Caco-2 (cell line): Measurements from ENCODE around the gene NR6A1. TPM values are rescaled to one million over a fixed set of nuclear protein-coding genes. Genes with fewer than 3 reads are reported as not detected.

Source experiments
- BruUV-seq: library from RNA; stranded (reverse); fragments of 400-500 nt; replicated peaks from 2 replicates; lab custom pipeline; 2021; lab: Mats Ljungman, UMichigan
- CTCF ChIA-PET: fragments of 300-600 bp; sonication (Branson Sonifier 250); formaldehyde crosslinking; loops from one replicate; lab custom pipeline; 2022; ENCODE audit warnings: antibody characterized with exemption; lab: Charles Lee
- POLR2A ChIA-PET: fragments of 300-600 bp; sonication (Branson Sonifier 250); formaldehyde crosslinking; loops from one replicate; lab custom pipeline; 2022; ENCODE audit warnings: antibody characterized with exemption; lab: Charles Lee
- DNase-seq, 2 experiments: peaks; one replicate each; pipeline versions ENCODE4 v3.0.0 to v3.0.0-alpha.2; 2020 to 2022
- H3K27me3 ChIP-seq: replicated peaks from 2 replicates; pipeline ENCODE4 v1.6.0; 2011; ENCODE audit warnings: low read length; ENCODE audit not compliant: control insufficient read depth, insufficient read depth
- H3K36me3 ChIP-seq: 2 replicates; pipeline ENCODE4 v1.5.1; 2011; ENCODE audit warnings: low read length; ENCODE audit not compliant: control insufficient read depth, insufficient read depth
- H3K4me1 ChIP-seq: fragments of 250-450 bp; sonication (Bioruptor Pico); 2 replicates; pipeline ENCODE4 v1.5.1; 2020; ENCODE audit warnings: mild to moderate bottlenecking
- H3K4me3 ChIP-seq: 2 replicates; pipeline ENCODE4 v1.5.1; 2011; ENCODE audit warnings: low read depth, mild to moderate bottlenecking, control low read depth, low read length
- H3K9me3 ChIP-seq: fragments of 250-450 bp; sonication (Bioruptor Pico); 2 replicates; pipeline ENCODE4 v1.5.1; 2020; ENCODE audit warnings: mild to moderate bottlenecking, moderate library complexity
- H3K27ac Mint-ChIP-seq: one replicate; pipeline ENCODE4 v1.8.0; 2022; ENCODE audit warnings: mixed read lengths; ENCODE audit not compliant: unreplicated experiment
- H3K27me3 Mint-ChIP-seq: one replicate; pipeline ENCODE4 v1.8.0; 2022; ENCODE audit warnings: mixed read lengths; ENCODE audit not compliant: insufficient read depth, unreplicated experiment
- H3K36me3 Mint-ChIP-seq: one replicate; pipeline ENCODE4 v1.8.0; 2022; ENCODE audit warnings: mild to moderate bottlenecking, mixed read lengths; ENCODE audit not compliant: insufficient read depth, unreplicated experiment
- H3K4me1 Mint-ChIP-seq: one replicate; pipeline ENCODE4 v1.8.0; 2022; ENCODE audit warnings: low read depth, mixed read lengths; ENCODE audit not compliant: unreplicated experiment
- H3K4me3 Mint-ChIP-seq: one replicate; pipeline ENCODE4 v1.8.0; 2022; ENCODE audit warnings: mild to moderate bottlenecking, moderate library complexity, mixed read lengths; ENCODE audit not compliant: unreplicated experiment
- H3K9me3 Mint-ChIP-seq: one replicate; pipeline ENCODE4 v1.8.0; 2022; ENCODE audit warnings: mixed read lengths; ENCODE audit not compliant: unreplicated experiment
- CTCF ChIP-seq, 2 experiments: fragments of 200-600 bp in 1 of 2; IDR thresholded peaks; 1 replicate in 1 of 2; 2 replicates in 1 of 2; pipeline versions ENCODE4 v1.5.1 to v1.8.0; 2011 to 2022; ENCODE audit warnings: antibody characterized with exemption in 1 of 2, control low read depth in 1 of 2, inconsistent platforms in 1 of 2, low read depth in 1 of 2, low read length in 1 of 2, mild to moderate bottlenecking in 1 of 2, moderate library complexity in 1 of 2; ENCODE audit not compliant: insufficient read depth in 1 of 2, severe bottlenecking in 1 of 2, unreplicated experiment in 1 of 2
- intact Hi-C: fragments of 100-400 bp; cut with micrococcal nuclease; formaldehyde crosslinking; loops from one replicate; pipeline ENCODE4 v1.10.0; 2022; ENCODE audit not compliant: unreplicated experiment
- total RNA-seq: library from RNA; stranded (reverse); gene quantifications from 2 replicates; pipeline ENCODE4 v1.2.3, GENCODE V29; 2022

The NR6A1 gene
- total RNA-seq, 1 experiment from 2014 or later, result 33.6 TPM

- no peak for TF ChIP-seq CTCF (IDR thresholded peaks at IDR 0.05; ENCODE audit: insufficient read depth in 1 of 2, low read depth in 1 of 2, low read length in 1 of 2, severe bottlenecking in 1 of 2, unreplicated experiment in 1 of 2)
- Histone ChIP-seq H3K36me3 (no peaks in the 10 kb centered on the region), H3K4me1 (peaks cover 24% of the 10 kb centered on the region), H3K9me3 (no peaks in the 10 kb centered on the region), H3K4me3 (no peak overlapping the region), H3K27me3 (no peaks in the 10 kb centered on the region)
- intact Hi-C loops, result no loop called here
- no peak for DNase-seq
- no TSS peak for BruUV-seq
- H3K9me3 Mint-ChIP-seq, result no peaks in the 10 kb centered on the region
- no peaks in the 10 kb centered on the region for H3K36me3 Mint-ChIP-seq
- no peak overlapping the region for H3K27ac Mint-ChIP-seq
- no peak overlapping the region for H3K4me3 Mint-ChIP-seq
- CTCF ChIA-PET, result interaction anchor here (1.0 to 1.4 kb wide), 2 partner anchors 47 to 101 kb away, joined by 3 read pairs; no protein-coding TSS in a partner anchor
- peaks cover 21% of the 10 kb centered on the region for H3K4me1 Mint-ChIP-seq
- POLR2A ChIA-PET, result no interaction called here
- H3K27me3 Mint-ChIP-seq, result no peaks in the 10 kb centered on the region
These were observed 53.5 kb downstream of the NR6A1 start for GRCh38 chr9:124717597-124717996.

- H3K9me3 Mint-ChIP-seq, result no peaks in the 10 kb centered on the region
- H3K9me3 ChIP-seq, result no peaks in the 10 kb centered on the region
- no peak overlapping the region for H3K27ac Mint-ChIP-seq
- H3K4me1 Mint-ChIP-seq, result peaks cover 25% of the 10 kb centered on the region
- ChIA-PET POLR2A (no interaction called here), CTCF (no interaction called here)
- H3K4me1 ChIP-seq, result peaks cover 20% of the 10 kb centered on the region
- DNase-seq, result no peak
- H3K27me3 Mint-ChIP-seq, result no peaks in the 10 kb centered on the region
- no peak overlapping the region for H3K4me3 Mint-ChIP-seq
- no peaks in the 10 kb centered on the region for H3K36me3 ChIP-seq
- H3K36me3 Mint-ChIP-seq, result peaks cover 5% of the 10 kb centered on the region
- intact Hi-C loops, result no loop called here
- BruUV-seq, result no TSS peak
- no peak overlapping the region for H3K4me3 ChIP-seq
- H3K27me3 ChIP-seq, result no peaks in the 10 kb centered on the region
- TF ChIP-seq CTCF (IDR thresholded peaks at IDR 0.05; ENCODE audit: insufficient read depth in 1 of 2, low read depth in 1 of 2, low read length in 1 of 2, severe bottlenecking in 1 of 2, unreplicated experiment in 1 of 2), result no peak
These were observed 54.3 kb downstream of the NR6A1 start for GRCh38 chr9:124716808-124717207.

GRCh38 chr9:124710766-124711165, 60.3 kb downstream of the NR6A1 start:
- no TSS peak for BruUV-seq
- Histone ChIP-seq H3K4me1 (peaks cover 14% of the 10 kb centered on the region; the same call in 1 of the 2 replicates), H3K27me3 (no peaks in the 10 kb centered on the region), H3K4me3 (no peak overlapping the region), H3K9me3 (no peaks in the 10 kb centered on the region), H3K36me3 (no peaks in the 10 kb centered on the region)
- Mint-ChIP-seq H3K27me3 (no peaks in the 10 kb centered on the region), H3K36me3 (peaks cover 18% of the 10 kb centered on the region), H3K27ac (no peak overlapping the region), H3K4me3 (no peak overlapping the region), H3K4me1 (peaks cover 41% of the 10 kb centered on the region), H3K9me3 (peaks cover 10% of the 10 kb centered on the region)
- DNase-seq, result no peak
- POLR2A ChIA-PET, result interaction anchor here (0.6 kb wide), 1 partner anchor 108 kb away, joined by 3 read pairs; no protein-coding TSS in a partner anchor
- CTCF ChIA-PET, result interaction anchor here (0.6 to 2.6 kb wide), 4 partner anchors 28 to 1576 kb away, joined by 3 to 38 read pairs (median 4); no protein-coding TSS in a partner anchor
- intact Hi-C loops, result no loop called here
- no peak for TF ChIP-seq CTCF (IDR thresholded peaks at IDR 0.05; ENCODE audit: insufficient read depth in 1 of 2, low read depth in 1 of 2, low read length in 1 of 2, severe bottlenecking in 1 of 2, unreplicated experiment in 1 of 2)
